SU-DHL-6 (cell line): Measurements from ENCODE around the gene SFPQ.
"Not testable (repeated sequence)": the region's sequence is repeated elsewhere in the genome, so short reads cannot be mapped to it uniquely, and the experiment has no call there.

Experiments
- CTCF ChIP-seq: fragments of 200-600 bp; sonication (generic); IDR thresholded peaks from one replicate; pipeline ENCODE4 v1.5.1; 2017; ENCODE audit warnings: antibody characterized with exemption, mild to moderate bottlenecking, low read length, moderate library complexity; ENCODE audit not compliant: insufficient read depth, poor library complexity, severe bottlenecking
- EZH2phosphoT487 ChIP-seq: fragments of 200-600 bp; sonication (generic), shearing (Covaris generic); conservative IDR thresholded peaks from 2 replicates; pipeline ENCODE4 v1.6.1; 2018; ENCODE audit warnings: mild to moderate bottlenecking, antibody characterized with exemption, low read length, moderate library complexity, mixed read lengths

DNA sequence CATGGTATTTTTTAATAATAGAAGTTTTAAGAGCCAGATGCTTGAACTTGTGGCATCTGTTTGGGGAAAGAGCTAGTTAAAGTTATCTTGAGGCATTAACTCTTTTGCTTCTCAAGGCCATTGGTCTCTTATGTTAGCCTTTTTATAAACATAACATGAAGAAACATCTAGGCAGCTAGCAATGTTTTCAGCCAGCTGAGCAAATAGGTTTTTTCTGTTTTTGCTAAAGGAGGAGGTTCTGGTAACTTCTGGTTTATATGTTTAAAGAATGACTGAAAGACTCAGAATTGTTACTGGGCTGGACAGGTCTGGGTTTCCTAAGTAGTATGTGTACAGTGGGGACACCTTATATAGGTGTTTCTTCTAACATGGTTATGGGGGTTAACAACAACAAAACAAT, 50.7 kb downstream of the SFPQ start:
- TF ChIP-seq CTCF, EZH2phosphoT487: not testable (repeated sequence)
